Kidney (tissue), 14 donors: ENCODE measurements around the gene SFT2D1. TPM values are rescaled to one million over a fixed set of nuclear protein-coding genes. Genes with fewer than 3 reads are reported as not detected.

ENCODE experiments used
- DNase-seq, 5 donors: peaks; one replicate each; pipeline ENCODE4 v3.0.0-alpha.2; 2013 to 2020
- FAIRE-seq: peaks from 2 replicates; lab custom pipeline; 2012; peaks lifted over from hg19 to GRCh38; lab: Jason Lieb, UNC
- H3K27ac ChIP-seq, 2 donors: one replicate each; pipeline ENCODE4 v1.7.0; 2013; ENCODE audit warnings: low read depth in 2 of 2, low read length in 2 of 2, inconsistent platforms in 1 of 2
- H3K27me3 ChIP-seq: one replicate; pipeline ENCODE4 v1.7.1; 2013; ENCODE audit warnings: low read length, inconsistent platforms; ENCODE audit not compliant: control insufficient read depth, insufficient read depth
- H3K36me3 ChIP-seq, 3 donors: one replicate each; pipeline versions ENCODE4 v1.7.0 to v1.7.1; 2013; ENCODE audit warnings: low read length in 3 of 3, control low read depth in 1 of 3, inconsistent platforms in 1 of 3; ENCODE audit not compliant: insufficient read depth in 3 of 3, control insufficient read depth in 2 of 3
- H3K4me1 ChIP-seq, 3 donors: one replicate each; pipeline versions ENCODE4 v1.7.0 to v1.7.1; 2013; ENCODE audit warnings: low read length in 3 of 3, inconsistent platforms in 1 of 3, low read depth in 1 of 3; ENCODE audit not compliant: control insufficient read depth in 2 of 3, insufficient read depth in 2 of 3
- H3K4me3 ChIP-seq, 3 donors: one replicate each; pipeline versions ENCODE4 v1.7.0 to v1.8.1; 2013; ENCODE audit warnings: low read length in 3 of 3, control low read depth in 1 of 3, inconsistent platforms in 1 of 3
- H3K9ac ChIP-seq, 3 donors: one replicate each; pipeline versions ENCODE4 v1.7.0 to v1.7.1; 2013; ENCODE audit warnings: low read length in 3 of 3, control low read depth in 1 of 3, inconsistent platforms in 1 of 3
- H3K9me3 ChIP-seq, 3 donors: one replicate each; pipeline versions ENCODE4 v1.7.0 to v1.7.1; 2013; ENCODE audit warnings: low read length in 3 of 3, control low read depth in 1 of 3, inconsistent platforms in 1 of 3; ENCODE audit not compliant: control insufficient read depth in 2 of 3, insufficient read depth in 1 of 3
- CTCF ChIP-seq: IDR thresholded peaks from 3 replicates; pipeline ENCODE4 v1.5.1; 2012; ENCODE audit warnings: mild to moderate bottlenecking, moderate library complexity, borderline replicate concordance; ENCODE audit not compliant: insufficient read depth; ENCODE audit errors: extremely low read depth
- intact Hi-C: fragments of 100-400 bp; cut with DNase I; formaldehyde crosslinking; loops from one replicate; pipeline ENCODE4 v1.11.1; 2022
- polyA plus RNA-seq: library from polyadenylated mRNA; stranded (reverse); fragments of 350-450 nt; fragmentation: Illumina TruSeq; extraction: RNeasy Lipid Tissue Mini Kit (QIAGEN cat#74804); gene quantifications from one replicate; pipeline ENCODE4 v1.2.3, GENCODE V29; 2014; ENCODE audit warnings: low read depth, low replicate concordance; ENCODE audit not compliant: insufficient read depth
- total RNA-seq: library from RNA; stranded (reverse); fragmentation: NEBNext Ultra II Directional; extraction: Animal tissue kit (Norgen Biotek cat#: 25700); gene quantifications from one replicate; pipeline ENCODE4 v1.2.1, GENCODE V29; 2021
- donor health status: control.
- donor health status: control.
- donor health status: control.
- donor health status: control.
- donor health status: control.
- donor health status: DM: yes; HTN: yes; CAD: no.
- donor health status: Normal renal cell carcinoma (clear cell type).

The SFT2D1 gene
- total and polyA plus RNA-seq, 2 donors from 2014 or later, result 48.3 to 73.2 TPM

GRCh38 chr6:166307082-166308032 is 35.0 kb downstream of the SFT2D1 start:
- FAIRE-seq, result no peak
- no peak for TF ChIP-seq CTCF
- intact Hi-C loops, result no loop called here
- H3K4me3 ChIP-seq, result peak overlapping the region in 1 of 3 donors; percentile 21
- no peaks in the 10 kb centered on the region for H3K9me3 ChIP-seq
- H3K27me3 ChIP-seq, result peaks cover 18% of the 10 kb centered on the region
- H3K9ac ChIP-seq, result no peak overlapping the region
- peak in 3 of 5 donors; percentile 35 to 69 (median 56) for DNase-seq
- H3K27ac ChIP-seq, result no peak overlapping the region
- H3K36me3 ChIP-seq, result no peaks in the 10 kb centered on the region
- peaks cover 0 to 6% (median 0%) of the 10 kb centered on the region in 3 donors for H3K4me1 ChIP-seq

- Histone ChIP-seq H3K9me3 (no peaks in the 10 kb centered on the region), H3K4me3 (no peak overlapping the region), H3K9ac (no peak overlapping the region), H3K4me1 (peaks cover 0 to 6% (median 0%) of the 10 kb centered on the region in 3 donors), H3K27me3 (peaks cover 18% of the 10 kb centered on the region), H3K27ac (no peak overlapping the region), H3K36me3 (no peaks in the 10 kb centered on the region)
- DNase-seq, result no peak
- intact Hi-C loops, result no loop called here
- no peak for FAIRE-seq
- no peak for TF ChIP-seq CTCF
Observed at GRCh38 chr6:166306378-166307081, 35.8 kb downstream of the SFT2D1 start.

- Histone ChIP-seq H3K4me3 (no peak overlapping the region), H3K9ac (no peak overlapping the region), H3K27ac (no peak overlapping the region), H3K4me1 (peaks cover 0 to 6% (median 0%) of the 10 kb centered on the region in 3 donors), H3K9me3 (no peaks in the 10 kb centered on the region), H3K27me3 (peaks cover 18% of the 10 kb centered on the region), H3K36me3 (no peaks in the 10 kb centered on the region)
- no peak for DNase-seq
- FAIRE-seq, result no peak
- intact Hi-C loops, result no loop called here
- TF ChIP-seq CTCF, result no peak
Observed at GRCh38 chr6:166305562-166306117, 36.7 kb downstream of the SFT2D1 start.
